H9 (cell line): Measurements from ENCODE around the gene MAPK12. TPM values are rescaled to one million over a fixed set of nuclear protein-coding genes. Genes with fewer than 3 reads are reported as not detected.

Source experiments
- DNase-seq: peaks from one replicate; pipeline ENCODE4 v3.0.0-alpha.2; 2017
- H2AFZ ChIP-seq: one replicate; pipeline ENCODE4 v1.6.1; 2013; ENCODE audit warnings: mild to moderate bottlenecking, low read length, control low read depth, moderate library complexity
- H2AK5ac ChIP-seq: 2 replicates; pipeline ENCODE4 v1.6.1; 2013; ENCODE audit warnings: low read length, control low read depth, mixed read lengths; ENCODE audit not compliant: insufficient read length
- H2BK120ac ChIP-seq: one replicate; pipeline ENCODE4 v1.6.1; 2013; ENCODE audit warnings: low read depth, mild to moderate bottlenecking, low read length, control low read depth, inconsistent platforms; ENCODE audit not compliant: poor library complexity, severe bottlenecking
- H2BK12ac ChIP-seq: 2 replicates; pipeline ENCODE4 v1.6.1; 2013; ENCODE audit warnings: low read length, control low read depth, mixed read lengths, low read depth; ENCODE audit not compliant: insufficient read length
- H2BK15ac ChIP-seq: 2 replicates; pipeline ENCODE4 v1.6.1; 2013; ENCODE audit warnings: low read depth, low read length, control low read depth
- H2BK20ac ChIP-seq: one replicate; pipeline ENCODE4 v1.6.1; 2013; ENCODE audit warnings: low read depth, mild to moderate bottlenecking, low read length, control low read depth, inconsistent platforms; ENCODE audit not compliant: poor library complexity, severe bottlenecking
- H2BK5ac ChIP-seq: 2 replicates; pipeline ENCODE4 v1.6.1; 2013; ENCODE audit warnings: low read length, control low read depth, mixed read lengths; ENCODE audit not compliant: insufficient read length
- H3K14ac ChIP-seq: 2 replicates; pipeline ENCODE4 v1.6.1; 2013; ENCODE audit warnings: low read length, control low read depth; ENCODE audit not compliant: insufficient read depth
- H3K18ac ChIP-seq: 2 replicates; pipeline ENCODE4 v1.6.1; 2013; ENCODE audit warnings: low read depth, mild to moderate bottlenecking, mixed read lengths, low read length, control low read depth; ENCODE audit not compliant: insufficient read length
- H3K23ac ChIP-seq: 2 replicates; pipeline ENCODE4 v1.6.1; 2013; ENCODE audit warnings: low read length, control low read depth, mixed read lengths, low read depth; ENCODE audit not compliant: insufficient read length
- H3K23me2 ChIP-seq: 2 replicates; pipeline ENCODE4 v1.6.1; 2013; ENCODE audit warnings: low read depth, mild to moderate bottlenecking, mixed read lengths, low read length, control low read depth; ENCODE audit not compliant: insufficient read length, poor library complexity, severe bottlenecking
- H3K27ac ChIP-seq: 2 replicates; pipeline ENCODE4 v1.5.1; 2013; ENCODE audit warnings: low read length, control low read depth, mixed read lengths, low read depth; ENCODE audit not compliant: insufficient read length
- H3K27me3 ChIP-seq: 2 replicates; pipeline ENCODE4 v1.6.1; 2013; ENCODE audit warnings: low read length, control low read depth, inconsistent platforms; ENCODE audit not compliant: insufficient read depth
- H3K4ac ChIP-seq: 2 replicates; pipeline ENCODE4 v1.6.1; 2013; ENCODE audit warnings: low read depth, mild to moderate bottlenecking, control low read depth, inconsistent platforms, low read length, moderate library complexity
- H3K4me1 ChIP-seq: 2 replicates; pipeline ENCODE4 v1.6.1; 2013; ENCODE audit warnings: low read length, control low read depth, inconsistent platforms; ENCODE audit not compliant: insufficient read depth
- H3K4me2 ChIP-seq: 2 replicates; pipeline ENCODE4 v1.6.1; 2013; ENCODE audit warnings: low read length, control low read depth, mixed read lengths; ENCODE audit not compliant: insufficient read length, insufficient read depth
- H3K56ac ChIP-seq: 2 replicates; pipeline ENCODE4 v1.6.1; 2013; ENCODE audit warnings: low read depth, mild to moderate bottlenecking, mixed read lengths, low read length, control low read depth; ENCODE audit not compliant: insufficient read length
- H3K79me1 ChIP-seq: 2 replicates; pipeline ENCODE4 v1.6.1; 2013; ENCODE audit warnings: low read depth, mild to moderate bottlenecking, moderate library complexity, low read length, control low read depth, inconsistent platforms; ENCODE audit not compliant: insufficient read depth, poor library complexity, severe bottlenecking
- H3K79me2 ChIP-seq: 2 replicates; pipeline ENCODE4 v1.6.1; 2013; ENCODE audit warnings: low read length, control low read depth, inconsistent platforms; ENCODE audit not compliant: insufficient read depth
- H3K9ac ChIP-seq: 2 replicates; pipeline ENCODE4 v1.6.1; 2013; ENCODE audit warnings: low read length, control low read depth, mixed read lengths; ENCODE audit not compliant: insufficient read length; ENCODE audit errors: extremely low read depth
- H3K9me3 ChIP-seq: one replicate; pipeline ENCODE4 v1.6.1; 2013; ENCODE audit warnings: low read depth, low read length, inconsistent platforms; ENCODE audit not compliant: control insufficient read depth
- H3T11ph ChIP-seq: one replicate; pipeline ENCODE4 v1.6.1; 2013; ENCODE audit warnings: mild to moderate bottlenecking, low read length, control low read depth, inconsistent platforms
- H4K20me1 ChIP-seq: one replicate; pipeline ENCODE4 v1.6.1; 2013; ENCODE audit not compliant: control insufficient read depth, insufficient read length, insufficient read depth
- H4K5ac ChIP-seq: 2 replicates; pipeline ENCODE4 v1.6.1; 2013; ENCODE audit warnings: low read depth, mild to moderate bottlenecking, mixed read lengths, low read length, control low read depth; ENCODE audit not compliant: insufficient read length
- H4K8ac ChIP-seq: replicated peaks from 2 replicates; pipeline ENCODE4 v1.6.1; 2013; ENCODE audit warnings: low read length, control low read depth, mixed read lengths, low read depth; ENCODE audit not compliant: insufficient read length
- H4K91ac ChIP-seq: 2 replicates; pipeline ENCODE4 v1.6.1; 2013; ENCODE audit warnings: low read depth, mild to moderate bottlenecking, moderate library complexity, mixed read lengths, low read length, control low read depth; ENCODE audit not compliant: insufficient read length
- H3K27ac Mint-ChIP-seq, 3 experiments: 2 replicates in 2 of 3; 3 replicates in 1 of 3; pipeline ENCODE4 v1.8.0; 2020 to 2021; ENCODE audit warnings: mixed read lengths in 3 of 3, mild to moderate bottlenecking in 1 of 3, moderate library complexity in 1 of 3
- H3K27me3 Mint-ChIP-seq: 2 replicates; pipeline ENCODE4 v1.8.0; 2021; ENCODE audit warnings: low read depth, mild to moderate bottlenecking, moderate library complexity, mixed read lengths
- H3K36me3 Mint-ChIP-seq, 3 experiments: 2 replicates in 2 of 3; 3 replicates in 1 of 3; pipeline ENCODE4 v1.8.0; 2020 to 2021; ENCODE audit warnings: low read depth in 3 of 3, mixed read lengths in 3 of 3; ENCODE audit not compliant: insufficient read depth in 1 of 3
- H3K4me1 Mint-ChIP-seq, 2 experiments: 2 replicates each; pipeline ENCODE4 v1.8.0; 2020; ENCODE audit warnings: mixed read lengths in 2 of 2
- H3K4me3 Mint-ChIP-seq, 2 experiments: 2 replicates in 1 of 2; 3 replicates in 1 of 2; pipeline ENCODE4 v1.8.0; 2020 to 2021; ENCODE audit warnings: mild to moderate bottlenecking in 2 of 2, mixed read lengths in 2 of 2, moderate library complexity in 1 of 2
- H3K9me3 Mint-ChIP-seq, 2 experiments: 2 replicates in 1 of 2; 3 replicates in 1 of 2; pipeline ENCODE4 v1.8.0; 2020; ENCODE audit warnings: mild to moderate bottlenecking in 2 of 2, mixed read lengths in 2 of 2, moderate library complexity in 1 of 2
- WGBS: extraction: QIAGEN DNeasy Blood & Tissue Kit; methylation state at CpG from one replicate; pipeline ENCODE4 v1.1.7; 2013; ENCODE audit warnings: missing lambda C conversion rate, low lambda C conversion rate, mixed read lengths; ENCODE audit not compliant: insufficient read length; ENCODE audit errors: extremely low coverage; 5-methylcytosine and 5-hydroxymethylcytosine counted together
- total RNA-seq: library from RNA; stranded (reverse); gene quantifications from 2 replicates; pipeline ENCODE4 v1.2.1, GENCODE V29; 2021
- TF ChIP-seq, protein P1 (sequence below): fragments of 200-600 bp; sonication (generic); conservative IDR thresholded peaks from 3 replicates; pipeline ENCODE4 v1.8.0; 2021; ENCODE audit warnings: antibody characterized with exemption, mild to moderate bottlenecking

The MAPK12 gene
- total RNA-seq, 1 experiment from 2014 or later = 31.3 TPM

GRCh38 chr22:50207383-50208140 lies 53.9 kb downstream of the MAPK12 start:
- no peak overlapping the region for H3K14ac ChIP-seq
- no peak overlapping the region for H3T11ph ChIP-seq
- H3K9ac ChIP-seq = no peak overlapping the region
- no peak overlapping the region for H3K4ac ChIP-seq
- H3K27ac ChIP-seq = no peak overlapping the region
- no peaks in the 10 kb centered on the region for H3K23me2 ChIP-seq
- DNase-seq = no peak
- no peak overlapping the region for H2BK20ac ChIP-seq
- no peak overlapping the region for H4K8ac ChIP-seq
- no peaks in the 10 kb centered on the region for H3K27me3 ChIP-seq
- H3K4me2 ChIP-seq = no peak overlapping the region
- no peak overlapping the region for H4K5ac ChIP-seq
- no peak overlapping the region for H2AFZ ChIP-seq
- H4K20me1 ChIP-seq = no peaks in the 10 kb centered on the region
- no peak overlapping the region for H3K23ac ChIP-seq
- H3K9me3 ChIP-seq = no peaks in the 10 kb centered on the region
- Mint-ChIP-seq H3K27me3 (no peaks in the 10 kb centered on the region), H3K27ac (no peak overlapping the region), H3K4me3 (no peak overlapping the region), H3K9me3 (peaks cover 5 to 9% of the 10 kb centered on the region in 2 experiments; a peak in 3 of 5 replicates), H3K36me3 (peaks cover 25 to 62% (median 61%) of the 10 kb centered on the region in 3 experiments), H3K4me1 (peaks cover 2 to 6% of the 10 kb centered on the region in 2 experiments; a peak in 2 of 4 replicates)
- no peak overlapping the region for H2BK5ac ChIP-seq
- no peak overlapping the region for H4K91ac ChIP-seq
- H3K79me1 ChIP-seq = no peaks in the 10 kb centered on the region
- H2BK12ac ChIP-seq = no peak overlapping the region
- no peak overlapping the region for H2AK5ac ChIP-seq
- no CpG with 5 or more reads among the region's 23 CpGs for WGBS
- TF ChIP-seq, protein P1, sequence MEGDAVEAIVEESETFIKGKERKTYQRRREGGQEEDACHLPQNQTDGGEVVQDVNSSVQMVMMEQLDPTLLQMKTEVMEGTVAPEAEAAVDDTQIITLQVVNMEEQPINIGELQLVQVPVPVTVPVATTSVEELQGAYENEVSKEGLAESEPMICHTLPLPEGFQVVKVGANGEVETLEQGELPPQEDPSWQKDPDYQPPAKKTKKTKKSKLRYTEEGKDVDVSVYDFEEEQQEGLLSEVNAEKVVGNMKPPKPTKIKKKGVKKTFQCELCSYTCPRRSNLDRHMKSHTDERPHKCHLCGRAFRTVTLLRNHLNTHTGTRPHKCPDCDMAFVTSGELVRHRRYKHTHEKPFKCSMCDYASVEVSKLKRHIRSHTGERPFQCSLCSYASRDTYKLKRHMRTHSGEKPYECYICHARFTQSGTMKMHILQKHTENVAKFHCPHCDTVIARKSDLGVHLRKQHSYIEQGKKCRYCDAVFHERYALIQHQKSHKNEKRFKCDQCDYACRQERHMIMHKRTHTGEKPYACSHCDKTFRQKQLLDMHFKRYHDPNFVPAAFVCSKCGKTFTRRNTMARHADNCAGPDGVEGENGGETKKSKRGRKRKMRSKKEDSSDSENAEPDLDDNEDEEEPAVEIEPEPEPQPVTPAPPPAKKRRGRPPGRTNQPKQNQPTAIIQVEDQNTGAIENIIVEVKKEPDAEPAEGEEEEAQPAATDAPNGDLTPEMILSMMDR = no peak
- H2BK15ac ChIP-seq = no peak overlapping the region
- H3K56ac ChIP-seq = no peak overlapping the region
- no peak overlapping the region for H3K18ac ChIP-seq
- no peak overlapping the region for H2BK120ac ChIP-seq
- no peaks in the 10 kb centered on the region for H3K4me1 ChIP-seq
- H3K79me2 ChIP-seq = no peaks in the 10 kb centered on the region; the same call in 1 of the 2 replicates
